ENCODE data around the gene ECSIT.
"Not testable (repeated sequence)": the region's sequence is repeated elsewhere in the genome, so short reads cannot be mapped to it uniquely, and the experiment has no call there.

ECSIT gene

GRCh38 chr19:11475861-11476260 lies 53.1 kb downstream of the ECSIT start:
- DNase-seq (ENCODE audit: low read depth) = no peak

GRCh38 chr19:11475343-11475742 lies 53.6 kb downstream of the ECSIT start:
- DNase-seq (ENCODE audit: low read depth) = not testable (repeated sequence)

GRCh38 chr19:11473725-11474124 lies 55.2 kb downstream of the ECSIT start:
- no peak for DNase-seq (ENCODE audit: low read depth)

- not testable (repeated sequence) for DNase-seq (ENCODE audit: low read depth)
Measured at GRCh38 chr19:11468266-11468845, 60.6 kb downstream of the ECSIT start.

GRCh38 chr19:11465600-11465999 lies 63.3 kb downstream of the ECSIT start:
- no peak for DNase-seq (ENCODE audit: low read depth)

- DNase-seq (ENCODE audit: low read depth) = no peak
Measured at GRCh38 chr19:11464333-11465265, 64.3 kb downstream of the ECSIT start.

GRCh38 chr19:11463391-11463790 lies 65.5 kb downstream of the ECSIT start:
- no peak for DNase-seq (ENCODE audit: low read depth)

GRCh38 chr19:11461453-11461852 lies 67.5 kb downstream of the ECSIT start:
- DNase-seq (ENCODE audit: low read depth) = no peak

GRCh38 chr19:11460207-11460606 lies 68.7 kb downstream of the ECSIT start:
- DNase-seq (ENCODE audit: low read depth) = no peak

GRCh38 chr19:11458912-11459311 lies 70.0 kb downstream of the ECSIT start:
- DNase-seq (ENCODE audit: low read depth) = not testable (repeated sequence)

GRCh38 chr19:11458236-11458900 lies 70.6 kb downstream of the ECSIT start:
- DNase-seq (ENCODE audit: low read depth) = no peak

- DNase-seq (ENCODE audit: low read depth) = no peak
Measured at GRCh38 chr19:11457831-11458230, 71.1 kb downstream of the ECSIT start.

GRCh38 chr19:11457115-11457514 lies 71.8 kb downstream of the ECSIT start:
- peak; percentile 71 for DNase-seq (ENCODE audit: low read depth)

GRCh38 chr19:11456659-11457058 lies 72.3 kb downstream of the ECSIT start:
- no peak for DNase-seq (ENCODE audit: low read depth)
